Erythroblast (primary cell): ENCODE results near the gene ABAT.

Source experiments
- DNase-seq, 2 experiments: peaks; one replicate each; lab custom pipeline; 2025; lab: John Stamatoyannopoulos, UW
- GATA1 ChIP-seq: IDR thresholded peaks from 2 replicates; pipeline ENCODE4 v1.6.1; 2011; ENCODE audit warnings: low read depth, mild to moderate bottlenecking, control low read depth, low read length, moderate library complexity
- POLR2A ChIP-seq: IDR thresholded peaks from 2 replicates; pipeline ENCODE4 v1.6.1; 2011; ENCODE audit warnings: mild to moderate bottlenecking, low read length

Gene ABAT

DNA sequence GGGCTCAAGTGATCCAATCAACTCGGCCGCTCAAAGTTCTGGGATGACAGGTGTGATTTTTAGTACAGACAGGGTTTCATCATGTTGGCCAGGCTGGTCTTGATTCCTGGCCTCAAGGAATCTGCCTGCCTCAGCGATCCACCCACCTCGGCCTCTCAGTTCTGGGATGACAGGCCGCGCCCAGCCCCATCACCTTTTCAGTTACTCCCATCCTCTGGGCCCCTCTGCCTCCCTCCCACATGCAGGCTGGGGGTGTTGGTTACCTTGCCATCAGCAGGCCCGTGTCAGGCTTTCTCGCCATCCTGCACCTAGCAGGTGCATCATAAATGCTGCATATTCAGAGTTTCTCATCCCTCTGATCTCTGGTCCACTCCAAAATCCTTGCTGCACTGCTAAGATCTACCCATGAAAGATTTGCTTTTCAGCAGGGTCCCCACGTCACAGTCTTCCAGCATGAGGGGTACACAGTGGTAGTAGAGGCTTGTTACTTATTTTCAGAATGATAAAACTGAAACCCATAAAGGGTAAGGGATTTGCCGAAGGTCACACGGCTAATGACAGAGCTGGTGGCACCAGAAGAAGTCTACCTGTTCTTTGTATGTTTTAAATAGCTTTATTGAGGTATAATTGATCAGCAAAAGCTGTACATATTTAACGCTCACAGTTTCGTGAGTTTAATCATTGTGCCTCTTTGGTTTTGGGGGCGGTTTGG, 139.8 kb downstream of the ABAT start:
- no peak for DNase-seq
- no peak for TF ChIP-seq POLR2A

DNA sequence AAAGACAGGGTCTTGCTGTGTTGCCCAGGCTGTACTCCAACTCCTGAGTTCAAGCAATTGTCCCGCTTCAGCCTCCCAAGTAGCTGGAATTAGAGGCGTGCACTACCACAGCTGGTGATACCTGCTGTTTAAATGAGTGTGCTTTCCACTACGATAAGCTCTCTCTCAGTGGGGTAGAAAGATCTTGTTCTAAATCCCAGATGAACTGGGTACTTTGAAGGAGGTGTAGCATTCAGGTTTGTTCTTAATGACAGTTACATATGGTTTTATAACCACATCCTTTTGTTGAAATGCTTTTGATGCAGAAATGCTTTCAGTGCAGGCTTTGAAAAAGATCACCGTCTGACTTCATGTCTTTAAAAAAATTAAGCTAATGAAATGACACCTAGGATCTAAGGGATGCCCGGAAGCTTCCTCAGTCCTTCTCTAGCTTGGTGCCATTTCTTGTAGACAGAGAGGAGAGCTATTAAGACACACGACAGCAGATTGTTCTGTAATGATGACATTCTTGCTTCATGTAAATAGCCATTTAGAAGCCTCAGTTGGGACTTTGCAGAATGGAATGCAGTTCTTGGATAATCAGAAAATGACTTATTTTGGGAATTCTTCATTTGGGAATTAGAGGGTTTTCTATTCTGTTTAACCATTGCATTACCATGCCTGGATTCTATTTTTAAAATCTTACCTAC, 142.7 kb downstream of the ABAT start:
- TF ChIP-seq GATA1 (no peak), POLR2A (no peak)
- no peak for DNase-seq

DNA sequence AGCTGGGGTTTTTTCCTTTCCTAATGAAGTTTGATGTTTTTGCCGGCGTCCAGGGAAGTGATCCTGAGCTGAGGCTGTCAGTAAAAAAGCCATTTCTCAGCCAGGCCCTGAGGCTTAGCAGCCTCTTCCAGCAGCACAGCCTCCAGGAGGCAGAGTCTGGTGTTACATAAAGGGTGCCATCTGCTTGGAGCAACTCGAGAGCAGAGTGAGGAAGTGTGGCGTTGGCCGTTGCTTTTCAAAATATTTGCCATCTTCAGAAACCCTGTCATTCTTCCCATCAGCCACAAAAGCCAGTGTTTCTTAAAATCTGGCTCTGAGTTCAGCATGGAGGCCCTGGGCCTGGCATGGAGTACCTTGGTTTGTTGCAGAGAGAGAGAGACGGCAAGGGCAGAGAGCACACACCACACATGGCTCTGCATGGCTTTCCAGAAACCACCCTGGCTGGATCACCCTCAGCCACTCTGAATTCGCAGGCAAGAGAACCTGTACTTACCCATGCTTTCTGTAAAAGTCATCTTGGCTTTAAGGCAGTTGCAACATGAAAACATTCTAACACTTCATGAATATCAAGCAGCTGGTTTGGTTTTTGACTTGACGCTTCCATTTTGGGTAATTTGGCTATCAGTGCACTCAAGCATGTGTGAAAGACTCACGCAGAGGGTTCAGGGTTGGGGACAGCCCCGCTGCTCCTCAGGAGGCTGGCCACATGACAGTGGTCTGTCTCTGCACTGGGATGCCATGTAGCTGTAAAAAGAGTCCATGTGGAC, 144.3 kb downstream of the ABAT start:
- TF ChIP-seq GATA1 (no peak), POLR2A (no peak)
- no peak for DNase-seq

DNA sequence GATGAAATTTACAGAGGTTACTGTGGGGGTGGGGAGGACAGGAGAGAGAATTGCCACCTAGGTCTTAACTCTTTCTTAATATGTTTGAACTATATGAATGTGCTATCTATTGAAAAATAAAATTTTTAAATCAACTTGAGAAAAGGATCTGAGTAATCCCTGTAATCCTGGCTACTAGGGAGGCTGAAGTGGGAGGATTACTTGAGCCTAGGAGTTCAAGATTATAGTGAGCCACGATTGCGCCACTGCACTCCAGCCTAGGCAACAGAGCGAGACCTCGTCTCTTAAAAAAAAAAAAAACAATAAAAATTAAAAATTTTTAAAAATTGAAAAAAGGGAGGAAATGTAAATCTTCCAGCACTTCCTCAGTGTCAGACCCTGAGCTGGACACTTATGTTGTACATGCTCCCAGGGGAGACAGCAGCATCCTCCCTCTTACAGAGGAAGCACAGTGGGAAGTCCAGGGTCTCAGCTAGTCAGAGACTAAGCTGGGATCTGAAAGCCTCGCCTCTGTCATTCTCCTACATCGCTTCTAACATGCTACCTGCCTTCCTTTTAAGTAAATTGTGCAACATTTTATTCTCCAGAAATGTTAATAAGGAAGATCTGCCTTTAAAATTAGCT, 145.1 kb downstream of the ABAT start:
- TF ChIP-seq GATA1, result no peak
- TF ChIP-seq POLR2A, result no peak
- no peak for DNase-seq

GRCh38 chr16:8822403-8822802, 148.0 kb downstream of the ABAT start:
- DNase-seq, result no peak
- TF ChIP-seq POLR2A, result no peak
- TF ChIP-seq GATA1, result no peak

DNA sequence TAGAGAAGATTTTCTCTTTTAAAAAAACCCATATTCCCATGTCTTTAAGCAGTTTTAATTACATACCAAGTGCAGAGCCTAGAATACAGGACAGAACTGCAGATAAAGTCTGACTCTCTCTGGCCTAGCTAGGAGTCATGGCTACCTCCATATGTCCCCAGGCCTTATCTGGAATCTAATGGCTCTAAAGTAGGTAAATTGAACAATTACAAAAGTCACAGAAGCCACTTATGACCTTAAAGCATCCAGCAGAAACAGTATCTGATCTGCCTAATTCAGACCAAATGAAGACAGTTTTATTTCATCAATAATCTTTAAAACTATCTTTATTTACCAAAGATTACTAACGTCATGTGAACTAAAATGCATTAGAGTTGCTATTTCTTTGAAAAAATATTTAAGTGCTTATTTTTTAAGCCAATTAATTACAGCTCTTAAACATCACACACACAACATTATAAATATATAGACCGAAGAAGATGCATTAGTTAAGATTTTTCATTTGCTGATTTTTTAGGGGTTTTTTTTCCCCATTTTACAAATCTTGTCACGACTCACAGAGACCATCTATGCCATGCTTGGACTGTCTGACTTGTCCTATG, 152.0 kb downstream of the ABAT start:
- no peak for TF ChIP-seq POLR2A
- no peak for DNase-seq

DNA sequence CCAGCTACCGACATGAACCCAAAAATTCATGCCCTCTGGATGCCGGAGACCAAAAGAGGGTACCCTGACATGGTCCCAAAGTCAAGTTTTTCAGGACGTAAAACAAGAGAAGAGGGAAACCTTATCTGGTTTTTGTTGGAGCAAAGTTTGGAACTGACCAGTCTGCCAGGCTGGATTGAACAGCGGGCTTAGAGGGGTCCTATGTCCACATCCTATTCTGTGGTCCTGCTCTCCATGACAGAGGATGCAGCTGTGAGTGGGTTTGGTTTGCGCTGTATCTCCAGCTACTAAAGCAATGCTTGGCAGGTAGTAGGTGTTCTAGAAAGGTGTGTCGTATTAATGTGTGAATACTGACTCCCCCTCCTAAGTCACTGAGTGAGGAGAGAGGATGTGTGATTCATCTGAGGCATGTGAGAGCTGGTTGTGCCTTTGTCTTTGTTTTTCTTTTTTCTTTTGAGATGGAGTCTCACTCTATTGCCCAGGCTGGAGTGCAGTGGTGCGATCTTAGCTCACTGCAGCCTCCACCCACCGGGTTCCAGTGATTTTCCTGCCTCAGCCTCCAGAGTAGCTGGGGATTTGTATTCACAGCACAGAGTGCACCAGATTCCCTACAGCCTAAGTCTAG, 154.2 kb downstream of the ABAT start:
- DNase-seq, result no peak
- TF ChIP-seq GATA1 (no peak), POLR2A (no peak)

- TF ChIP-seq GATA1 (no peak), POLR2A (no peak)
- no peak for DNase-seq
These were observed 157.0 kb downstream of the ABAT start for GRCh38 chr16:8831450-8831849.

GRCh38 chr16:8831871-8832716, 157.7 kb downstream of the ABAT start:
- TF ChIP-seq GATA1, result no peak
- no peak for DNase-seq

GRCh38 chr16:8832717-8833105, 158.3 kb downstream of the ABAT start:
- DNase-seq, result no peak
- TF ChIP-seq POLR2A (no peak), GATA1 (no peak)
